Measurements from ENCODE around the gene ZBTB5.
"Not testable (repeated sequence)": the region's sequence is repeated elsewhere in the genome, so short reads cannot be mapped to it uniquely, and the experiment has no call there.

The ZBTB5 gene

GRCh38 chr9:37397948-37398347, 67.3 kb downstream of the ZBTB5 start:
- DNase-seq: not testable (repeated sequence)

- DNase-seq: no peak
Measured at GRCh38 chr9:37395663-37396062, 69.6 kb downstream of the ZBTB5 start.

GRCh38 chr9:37395229-37395628, 70.0 kb downstream of the ZBTB5 start:
- DNase-seq: no peak

GRCh38 chr9:37392272-37392671, 73.0 kb downstream of the ZBTB5 start:
- DNase-seq: no peak

- peak; percentile 80 for DNase-seq
Measured at GRCh38 chr9:37390759-37391158, 74.5 kb downstream of the ZBTB5 start.

Data from DMS53 (cell line).